GM21528 (cell line): ENCODE results near the gene PRRC2A.

Experiments used
- ATAC-seq: cut with Tn5 transposase; IDR thresholded peaks from one replicate; pipeline ENCODE4 v1.9.1; 2021; ENCODE audit warnings: mild to moderate bottlenecking, moderate library complexity; ENCODE audit not compliant: unreplicated experiment, low FRiP score

PRRC2A gene

DNA sequence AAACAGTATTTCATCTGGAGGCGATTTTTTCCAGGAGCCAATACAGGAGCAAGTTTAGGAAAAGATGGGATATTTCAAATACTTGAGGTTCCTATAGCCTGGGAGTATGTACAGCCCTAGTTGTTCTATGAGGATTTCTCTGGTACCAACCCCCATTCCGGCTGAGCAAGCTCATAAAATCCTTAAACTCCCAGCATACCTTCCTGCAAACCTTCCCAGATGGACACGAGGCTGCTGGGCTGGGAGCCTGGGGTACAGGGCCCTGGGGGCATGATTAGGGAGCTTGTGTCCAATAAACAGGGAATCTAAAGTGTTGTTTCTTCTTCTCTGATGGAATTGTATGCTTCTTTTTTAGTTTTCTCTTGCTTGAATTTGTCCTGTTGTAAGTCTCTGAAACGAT lies 1.5 kb downstream of the PRRC2A start:
- ATAC-seq: no peak

DNA sequence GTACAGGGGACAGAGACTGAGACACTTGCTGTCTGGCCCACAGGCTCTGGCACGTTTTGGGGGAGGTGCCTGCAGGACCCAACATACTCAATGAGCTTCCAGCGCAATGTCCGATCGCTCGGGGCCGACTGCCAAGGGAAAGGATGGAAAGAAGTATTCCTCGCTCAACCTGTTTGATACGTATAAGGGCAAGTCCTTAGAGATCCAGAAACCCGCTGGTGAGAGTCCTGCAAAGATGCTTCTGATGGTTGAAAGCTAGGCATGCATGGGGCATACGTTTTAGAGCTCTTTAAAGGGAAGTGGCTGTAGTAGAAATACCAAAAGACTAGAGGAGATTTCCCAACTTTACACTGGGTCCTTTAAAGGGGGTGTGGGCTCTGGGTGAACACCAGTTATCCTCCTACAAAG lies 2.2 kb downstream of the PRRC2A start:
- ATAC-seq: no peak

DNA sequence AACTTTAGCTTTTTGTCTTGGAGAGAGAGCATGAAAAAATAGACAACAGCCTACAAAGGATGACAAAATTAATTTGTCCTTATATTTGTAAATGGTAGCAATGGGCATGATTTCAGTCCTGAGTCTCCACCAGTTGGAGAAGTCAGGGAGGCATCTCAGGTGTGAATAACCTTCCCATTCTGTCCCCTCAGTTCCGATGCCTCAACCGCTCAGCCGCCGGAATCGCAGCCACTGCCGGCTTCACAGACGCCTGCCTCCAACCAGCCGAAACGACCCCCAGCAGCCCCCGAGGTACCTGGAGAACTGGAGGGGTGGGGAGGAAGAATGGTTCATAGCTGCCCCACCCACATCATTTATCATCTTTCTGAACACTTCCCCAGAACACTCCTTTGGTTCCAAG lies 3.6 kb downstream of the PRRC2A start:
- ATAC-seq: no peak

DNA sequence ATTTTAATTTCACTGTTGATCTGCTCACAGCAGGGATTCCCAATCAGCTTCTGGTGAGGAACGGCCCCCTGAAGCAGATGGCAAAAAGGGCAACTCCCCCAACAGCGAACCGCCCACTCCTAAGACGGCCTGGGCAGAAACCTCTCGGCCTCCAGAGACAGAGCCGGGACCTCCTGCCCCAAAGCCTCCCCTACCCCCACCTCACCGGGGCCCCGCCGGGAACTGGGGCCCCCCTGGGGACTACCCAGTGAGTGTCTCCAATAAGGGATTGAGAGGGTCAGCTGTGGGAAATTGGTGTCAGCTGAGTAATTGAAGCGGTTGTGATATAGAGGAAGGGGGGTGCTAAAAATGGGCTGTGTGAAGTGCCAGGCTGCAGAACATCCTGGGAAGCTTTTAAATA lies 6.4 kb downstream of the PRRC2A start:
- no peak for ATAC-seq

DNA sequence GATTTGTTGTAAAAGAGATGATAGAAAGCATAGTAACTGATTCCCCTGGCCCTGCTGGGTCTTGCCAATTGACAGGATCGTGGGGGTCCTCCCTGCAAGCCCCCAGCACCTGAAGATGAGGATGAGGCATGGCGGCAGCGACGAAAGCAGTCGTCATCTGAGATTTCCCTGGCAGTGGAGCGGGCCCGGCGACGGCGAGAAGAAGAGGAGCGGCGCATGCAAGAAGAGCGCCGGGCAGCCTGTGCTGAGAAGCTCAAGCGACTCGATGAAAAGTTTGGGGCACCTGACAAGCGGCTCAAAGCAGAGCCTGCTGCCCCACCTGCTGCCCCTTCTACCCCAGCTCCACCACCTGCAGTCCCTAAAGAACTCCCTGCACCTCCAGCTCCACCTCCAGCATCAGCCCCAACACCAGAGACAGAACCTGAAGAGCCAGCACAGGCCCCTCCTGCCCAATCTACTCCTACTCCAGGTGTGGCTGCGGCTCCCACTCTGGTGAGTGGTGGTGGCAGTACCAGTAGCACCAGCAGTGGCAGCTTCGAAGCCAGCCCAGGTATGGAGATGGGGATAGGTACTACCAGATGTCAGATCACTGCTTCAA lies 7.3 kb downstream of the PRRC2A start:
- no peak for ATAC-seq

DNA sequence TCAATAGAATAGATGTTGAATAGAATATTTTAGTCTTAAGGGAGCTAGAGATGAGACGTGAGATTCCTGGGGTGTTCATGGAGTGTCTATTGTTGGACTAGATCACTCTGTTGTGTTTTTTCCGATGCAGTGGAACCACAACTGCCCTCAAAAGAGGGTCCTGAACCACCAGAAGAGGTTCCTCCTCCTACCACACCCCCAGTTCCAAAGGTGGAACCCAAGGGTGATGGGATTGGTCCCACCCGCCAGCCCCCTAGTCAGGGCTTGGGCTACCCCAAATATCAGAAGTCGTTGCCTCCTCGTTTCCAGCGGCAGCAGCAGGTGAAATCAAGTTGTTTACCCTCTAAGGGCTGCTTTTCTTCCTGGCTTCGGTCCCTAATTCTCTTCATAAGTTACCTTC lies 8.5 kb downstream of the PRRC2A start:
- ATAC-seq: no peak

DNA sequence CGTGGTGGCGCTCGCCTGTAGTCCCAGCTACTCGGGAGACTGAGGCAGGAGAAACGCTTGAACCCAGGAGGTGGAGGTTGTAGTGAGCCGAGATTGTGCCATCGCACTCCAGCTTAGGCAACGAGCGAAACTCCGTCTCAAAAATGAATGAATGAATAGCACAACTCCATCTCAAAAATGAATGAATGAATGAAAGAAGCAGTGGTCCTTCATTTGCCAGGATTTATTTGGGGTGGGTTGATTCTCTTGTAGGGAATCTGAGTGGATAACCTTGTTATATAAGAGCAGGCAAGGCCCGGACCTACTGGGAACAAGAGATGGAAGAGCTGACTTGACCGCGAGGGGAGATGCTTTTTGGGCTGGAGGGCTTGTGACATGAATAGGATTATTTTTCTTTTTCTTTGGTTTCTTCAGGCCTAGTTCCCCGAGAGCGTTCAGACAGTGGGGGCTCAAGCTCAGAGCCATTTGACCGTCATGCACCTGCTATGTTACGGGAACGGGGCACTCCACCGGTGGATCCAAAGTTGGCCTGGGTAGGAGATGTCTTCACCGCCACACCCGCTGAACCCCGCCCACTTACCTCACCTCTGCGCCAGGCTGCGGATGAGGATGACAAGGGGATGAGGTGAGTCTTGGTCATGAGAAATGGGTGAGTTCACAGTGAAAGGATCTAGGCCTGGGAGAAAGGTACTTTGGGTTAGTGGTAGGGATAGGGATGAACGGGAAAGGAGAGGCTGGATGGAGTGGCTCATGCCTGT lies 9.8 kb downstream of the PRRC2A start:
- ATAC-seq: no peak

DNA sequence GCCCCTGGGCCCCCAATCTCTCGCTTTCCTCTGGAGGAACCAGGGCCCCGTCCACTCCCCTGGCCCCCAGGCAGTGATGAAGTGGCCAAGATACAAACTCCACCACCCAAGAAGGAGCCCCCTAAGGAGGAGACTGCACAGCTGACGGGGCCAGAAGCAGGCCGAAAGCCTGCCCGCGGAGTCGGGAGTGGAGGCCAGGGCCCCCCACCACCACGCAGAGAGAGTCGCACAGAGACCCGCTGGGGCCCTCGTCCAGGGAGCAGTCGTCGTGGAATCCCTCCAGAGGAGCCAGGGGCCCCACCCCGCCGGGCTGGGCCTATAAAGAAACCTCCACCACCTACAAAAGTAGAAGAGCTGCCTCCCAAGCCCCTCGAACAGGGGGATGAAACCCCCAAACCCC lies 10.7 kb downstream of the PRRC2A start:
- no peak for ATAC-seq

DNA sequence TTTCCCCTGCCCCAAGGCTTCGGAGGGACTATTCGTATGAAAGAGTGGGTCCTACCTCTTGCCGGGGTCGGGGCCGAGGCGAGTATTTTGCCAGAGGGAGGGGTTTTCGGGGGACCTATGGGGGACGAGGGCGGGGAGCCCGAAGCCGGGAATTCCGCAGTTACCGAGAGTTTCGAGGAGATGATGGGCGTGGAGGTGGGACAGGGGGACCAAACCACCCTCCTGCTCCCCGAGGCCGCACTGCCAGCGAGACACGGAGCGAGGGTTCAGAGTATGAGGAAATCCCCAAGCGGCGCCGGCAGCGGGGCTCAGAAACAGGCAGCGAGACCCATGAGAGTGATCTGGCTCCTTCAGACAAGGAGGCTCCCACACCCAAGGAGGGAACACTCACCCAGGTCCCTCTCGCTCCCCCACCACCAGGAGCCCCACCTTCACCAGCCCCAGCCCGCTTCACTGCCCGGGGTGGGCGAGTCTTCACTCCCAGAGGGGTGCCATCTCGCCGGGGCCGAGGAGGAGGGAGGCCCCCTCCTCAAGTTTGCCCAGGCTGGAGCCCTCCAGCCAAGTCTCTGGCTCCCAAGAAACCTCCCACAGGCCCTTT lies 11.3 kb downstream of the PRRC2A start:
- ATAC-seq: no peak

DNA sequence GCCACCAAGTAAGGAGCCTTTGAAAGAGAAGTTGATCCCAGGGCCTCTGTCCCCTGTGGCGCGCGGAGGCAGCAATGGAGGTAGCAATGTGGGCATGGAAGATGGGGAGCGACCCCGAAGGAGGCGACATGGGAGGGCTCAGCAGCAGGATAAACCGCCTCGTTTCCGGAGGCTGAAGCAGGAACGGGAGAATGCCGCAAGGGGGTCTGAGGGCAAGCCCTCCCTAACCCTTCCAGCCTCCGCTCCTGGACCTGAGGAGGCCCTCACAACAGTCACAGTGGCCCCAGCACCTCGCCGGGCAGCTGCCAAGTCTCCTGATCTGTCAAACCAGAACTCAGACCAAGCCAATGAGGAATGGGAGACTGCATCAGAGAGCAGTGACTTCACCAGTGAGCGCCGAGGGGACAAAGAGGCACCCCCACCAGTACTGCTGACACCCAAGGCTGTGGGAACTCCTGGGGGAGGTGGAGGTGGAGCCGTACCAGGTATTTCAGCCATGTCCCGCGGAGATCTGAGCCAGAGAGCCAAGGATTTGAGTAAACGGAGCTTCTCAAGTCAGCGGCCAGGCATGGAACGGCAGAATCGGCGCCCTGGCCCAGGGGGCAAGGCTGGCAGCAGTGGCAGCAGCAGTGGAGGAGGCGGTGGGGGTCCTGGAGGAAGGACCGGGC lies 11.9 kb downstream of the PRRC2A start:
- no peak for ATAC-seq

DNA sequence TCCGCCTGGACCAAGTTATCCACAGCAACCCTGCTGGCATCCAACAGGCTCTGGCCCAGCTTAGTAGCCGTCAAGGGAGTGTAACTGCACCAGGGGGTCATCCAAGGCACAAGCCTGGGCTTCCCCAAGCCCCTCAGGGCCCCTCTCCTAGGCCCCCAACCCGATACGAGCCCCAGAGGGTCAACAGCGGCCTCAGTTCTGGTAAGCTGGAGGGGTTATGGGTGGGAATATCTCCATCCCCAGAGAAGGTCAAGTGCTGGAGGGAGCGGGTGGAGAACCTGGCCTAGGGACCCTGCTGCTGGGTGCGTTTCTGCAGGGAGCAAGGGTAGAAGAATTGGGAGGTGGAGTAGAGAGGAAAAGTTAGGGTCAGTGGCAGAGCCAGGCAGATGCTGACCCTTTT lies 12.9 kb downstream of the PRRC2A start:
- no peak for ATAC-seq

DNA sequence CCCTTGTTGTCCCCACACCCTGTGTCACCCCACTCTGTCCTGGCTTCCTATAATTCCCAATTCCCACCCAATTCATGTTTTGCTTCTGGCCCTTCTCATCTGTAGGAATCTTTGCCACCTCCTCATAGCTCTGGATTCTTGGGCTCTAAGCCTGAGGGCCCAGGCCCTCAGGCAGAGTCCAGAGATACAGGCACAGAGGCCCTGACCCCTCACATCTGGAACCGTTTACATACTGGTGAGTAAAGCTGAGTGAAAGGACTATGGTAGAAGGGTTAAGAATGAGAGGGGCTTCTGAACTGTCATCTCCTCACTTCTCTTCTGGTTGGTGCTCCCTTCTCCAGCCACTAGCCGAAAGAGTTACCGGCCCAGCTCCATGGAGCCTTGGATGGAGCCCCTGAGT lies 13.6 kb downstream of the PRRC2A start:
- ATAC-seq: no peak

DNA sequence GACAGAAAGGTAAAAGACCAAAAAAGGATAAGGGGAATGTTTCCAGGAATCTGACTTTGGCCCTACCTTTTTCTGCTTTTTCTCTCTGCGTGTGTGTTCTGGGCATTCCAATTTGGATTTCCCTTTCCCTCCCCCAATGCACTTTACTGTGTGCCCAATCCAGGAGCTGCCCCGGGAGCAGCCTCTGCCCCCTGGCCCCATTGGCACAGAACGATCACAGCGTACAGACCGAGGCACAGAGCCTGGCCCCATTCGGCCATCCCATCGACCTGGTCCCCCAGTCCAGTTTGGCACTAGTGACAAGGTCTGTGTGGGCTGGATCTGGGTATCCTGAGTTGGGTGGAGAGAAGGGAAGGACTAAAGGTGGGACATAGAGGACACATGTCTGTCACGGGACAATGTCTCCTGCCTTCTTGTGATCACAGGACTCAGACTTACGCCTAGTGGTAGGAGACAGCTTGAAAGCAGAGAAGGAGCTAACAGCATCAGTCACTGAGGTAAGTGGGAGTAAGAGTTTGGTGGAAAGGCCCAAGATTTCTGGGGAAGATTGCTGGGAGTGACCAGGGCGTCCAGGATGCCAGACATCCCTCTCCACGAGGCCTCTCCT lies 14.6 kb downstream of the PRRC2A start:
- ATAC-seq: no peak

DNA sequence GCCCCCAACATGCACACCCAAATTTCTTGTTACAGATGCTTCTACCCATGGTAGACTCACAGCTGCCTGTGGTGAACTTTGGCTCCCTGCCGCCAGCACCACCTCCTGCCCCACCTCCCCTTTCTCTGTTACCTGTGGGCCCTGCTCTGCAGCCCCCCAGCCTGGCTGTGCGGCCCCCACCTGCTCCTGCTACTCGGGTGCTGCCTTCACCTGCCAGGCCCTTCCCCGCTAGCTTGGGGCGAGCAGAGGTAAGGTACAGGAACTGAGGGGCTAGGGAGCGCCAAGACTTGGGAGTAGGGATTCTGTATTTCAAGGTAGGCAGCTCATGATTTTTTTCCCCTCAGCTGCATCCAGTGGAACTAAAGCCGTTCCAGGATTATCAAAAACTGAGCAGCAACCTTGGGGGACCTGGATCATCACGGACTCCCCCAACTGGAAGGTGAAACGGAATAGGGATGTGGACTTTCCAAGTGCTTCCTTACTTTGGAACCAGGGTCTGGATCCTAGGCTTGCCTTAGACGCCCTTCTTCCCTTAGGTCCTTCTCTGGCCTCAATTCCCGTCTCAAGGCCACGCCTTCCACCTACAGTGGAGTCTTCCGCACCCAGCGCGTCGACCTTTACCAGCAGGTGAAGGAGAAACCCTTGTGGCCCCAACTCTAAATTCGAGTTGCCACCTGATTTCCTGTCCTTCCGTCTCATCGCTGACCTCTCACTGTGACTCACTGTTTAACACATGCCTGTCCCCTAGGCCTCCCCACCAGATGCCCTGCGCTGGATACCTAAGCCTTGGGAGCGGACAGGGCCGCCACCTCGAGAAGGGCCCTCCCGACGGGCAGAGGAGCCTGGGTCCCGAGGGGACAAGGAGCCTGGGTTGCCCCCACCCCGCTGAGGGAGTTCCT lies 16.4 kb downstream of the PRRC2A start:
- ATAC-seq: no peak

DNA sequence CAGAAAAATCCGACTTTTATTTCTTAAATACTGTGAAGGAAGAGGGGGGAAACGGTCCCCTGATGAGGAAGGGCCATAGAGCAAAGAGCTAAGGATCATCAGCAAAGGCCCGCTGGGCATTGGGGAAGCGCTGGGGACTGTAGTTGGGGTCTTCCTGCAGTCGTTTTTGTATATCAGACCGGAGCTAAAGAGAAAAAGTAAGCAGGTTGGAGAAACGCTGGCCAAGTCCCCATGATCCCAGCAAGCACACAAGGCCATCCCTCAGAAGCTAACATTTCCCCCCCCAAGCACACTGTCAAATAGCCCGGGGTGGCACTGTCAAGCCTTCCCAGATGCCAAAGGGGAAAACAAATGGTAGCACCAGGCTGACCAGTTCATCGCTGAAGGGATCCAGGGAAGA lies 18.5 kb downstream of the PRRC2A start:
- no peak for ATAC-seq

DNA sequence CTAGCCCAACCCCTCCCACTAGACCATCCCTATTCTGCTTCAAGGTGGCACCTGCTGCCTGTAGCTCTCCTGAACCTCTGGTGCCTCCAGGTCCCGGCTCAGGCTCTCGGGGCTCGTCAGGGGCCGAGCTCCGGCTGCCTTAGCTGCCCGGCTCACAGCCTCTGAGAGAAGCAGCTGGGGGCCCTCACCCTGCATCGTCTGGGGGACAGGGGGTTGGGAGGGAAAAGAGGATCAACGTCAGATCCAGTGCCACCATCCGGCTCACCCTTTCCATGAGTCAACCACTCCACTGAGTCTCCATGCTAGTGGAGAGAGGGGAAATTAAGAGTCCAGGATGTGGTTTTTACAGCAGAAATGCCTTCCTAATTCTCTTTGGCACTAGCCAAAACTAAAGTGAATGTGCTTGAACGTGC lies 18.9 kb downstream of the PRRC2A start:
- no peak for ATAC-seq

DNA sequence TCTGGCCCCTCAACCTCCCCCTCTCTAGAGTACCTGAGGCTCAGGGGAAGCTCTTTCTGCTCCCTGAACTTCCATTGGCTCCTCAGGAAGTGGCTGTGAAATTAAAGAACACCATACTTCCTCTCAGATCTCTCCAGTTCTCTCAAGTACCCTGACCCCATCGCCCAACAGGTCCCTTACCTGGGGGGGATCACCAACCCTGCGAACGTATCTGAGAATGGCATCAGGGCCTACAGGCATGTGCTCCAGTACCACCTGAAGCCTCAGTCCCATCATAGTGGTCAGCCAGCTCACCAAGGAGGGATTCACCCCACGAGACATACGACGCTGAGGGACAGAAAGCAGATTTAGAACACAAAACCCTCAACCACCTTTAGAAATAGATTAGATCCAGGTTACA lies 20.1 kb downstream of the PRRC2A start:
- ATAC-seq: no peak

DNA sequence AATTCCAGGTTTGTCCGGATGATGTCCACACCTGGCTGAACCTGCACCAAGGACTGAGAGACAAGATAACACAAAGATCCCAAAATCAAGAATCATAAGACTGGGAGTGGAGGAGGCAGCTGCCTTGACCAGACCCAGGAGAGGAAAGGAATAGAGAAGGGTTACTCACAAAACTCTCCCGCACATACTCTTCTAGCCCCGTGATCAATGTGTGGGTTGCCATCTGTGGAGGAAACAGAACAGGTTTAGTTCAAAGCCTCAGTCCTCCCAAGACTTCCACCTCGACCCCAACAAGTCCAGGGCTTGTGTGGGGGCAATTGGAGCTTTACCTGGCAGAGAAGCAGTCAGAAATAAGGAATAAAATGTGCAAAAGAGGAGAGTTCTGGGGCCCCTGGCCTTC lies 20.9 kb downstream of the PRRC2A start:
- no peak for ATAC-seq

DNA sequence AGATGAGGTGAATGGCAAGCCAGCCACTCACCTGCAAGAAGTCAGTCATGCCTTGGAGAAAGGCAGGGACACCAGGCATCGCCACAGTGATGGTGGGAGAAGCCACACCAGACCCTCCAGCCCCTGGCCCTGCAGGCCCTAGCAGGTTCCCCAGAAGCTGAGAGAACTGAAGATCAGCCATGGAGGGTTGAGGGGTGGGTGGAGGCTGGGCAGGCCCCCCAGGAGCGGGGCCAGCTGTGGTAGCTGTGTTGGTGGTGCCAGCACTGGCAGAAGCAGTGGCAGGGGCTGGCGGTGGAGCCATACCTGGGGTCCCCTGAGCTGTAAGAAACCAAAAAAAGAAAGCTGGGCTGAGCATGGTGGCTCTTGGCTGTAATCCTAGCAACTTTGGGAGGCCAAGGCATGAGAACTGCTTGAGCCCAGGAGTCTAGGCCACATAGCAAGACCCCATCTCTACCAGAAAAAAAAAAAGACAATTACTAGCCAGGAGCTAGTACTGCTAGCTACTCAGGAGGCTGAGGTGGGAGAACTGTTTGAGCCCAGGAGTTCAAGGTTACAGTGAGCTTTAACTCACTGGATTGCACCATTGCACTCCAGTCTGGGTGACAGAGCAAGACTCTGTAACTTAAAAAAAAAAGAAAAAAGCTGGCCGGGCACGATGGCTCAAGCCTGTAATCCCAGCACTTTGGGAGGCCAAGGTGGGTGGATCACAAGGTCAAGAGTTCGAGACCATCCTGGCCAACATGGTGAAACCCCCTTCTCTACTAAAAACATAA lies 22.5 kb downstream of the PRRC2A start:
- no peak for ATAC-seq
